Measurements from ENCODE around the gene ETV3L. TPM values are rescaled to one million over a fixed set of nuclear protein-coding genes. Genes with fewer than 3 reads are reported as not detected.

The ETV3L gene
- total RNA-seq, 1 experiment from 2014 or later: 0.13 TPM

GRCh38 chr1:157080714-157081113 lies 18.9 kb downstream of the ETV3L start:
- Mint-ChIP-seq H3K36me3 (no peaks in the 10 kb centered on the region), H3K9me3 (no peaks in the 10 kb centered on the region), H3K27ac (peak overlapping the region; percentile 54; the same call in 1 of the 2 replicates), H3K4me1 (peaks cover 9% of the 10 kb centered on the region), H3K27me3 (ENCODE audit: low read depth) (no peaks in the 10 kb centered on the region), H3K4me3 (no peak overlapping the region)
- CTCF ChIA-PET: interaction anchor here (0.5 to 3.6 kb wide), 4 partner anchors 9 to 132 kb away, joined by 3 to 25 read pairs (median 4); no protein-coding TSS in a partner anchor
- ATAC-seq (no peak), DNase-seq (ENCODE audit: low spot score) (no peak)
- TF ChIP-seq NFYB (CRISPR knock-in tag; conservative IDR thresholded peaks at IDR 0.05; ENCODE audit: low read depth) (no peak), ZNF396 (CRISPR knock-in tag; IDR thresholded peaks at IDR 0.05; ENCODE audit: borderline replicate concordance) (no peak), OVOL2 (CRISPR knock-in tag; IDR thresholded peaks at IDR 0.05; ENCODE audit: borderline replicate concordance) (no peak), MXD4 (CRISPR knock-in tag; IDR thresholded peaks at IDR 0.05; ENCODE audit: borderline replicate concordance) (no peak), JAZF1 (CRISPR knock-in tag; IDR thresholded peaks at IDR 0.05) (no peak), GABPB1 (CRISPR knock-in tag; IDR thresholded peaks at IDR 0.05) (no peak), RELA (CRISPR knock-in tag; IDR thresholded peaks at IDR 0.05; ENCODE audit: borderline replicate concordance) (no peak), RORB (CRISPR knock-in tag; IDR thresholded peaks at IDR 0.05) (no peak), TEAD1 (CRISPR knock-in tag; IDR thresholded peaks at IDR 0.05) (no peak)
- TF ChIP-seq, protein P1, sequence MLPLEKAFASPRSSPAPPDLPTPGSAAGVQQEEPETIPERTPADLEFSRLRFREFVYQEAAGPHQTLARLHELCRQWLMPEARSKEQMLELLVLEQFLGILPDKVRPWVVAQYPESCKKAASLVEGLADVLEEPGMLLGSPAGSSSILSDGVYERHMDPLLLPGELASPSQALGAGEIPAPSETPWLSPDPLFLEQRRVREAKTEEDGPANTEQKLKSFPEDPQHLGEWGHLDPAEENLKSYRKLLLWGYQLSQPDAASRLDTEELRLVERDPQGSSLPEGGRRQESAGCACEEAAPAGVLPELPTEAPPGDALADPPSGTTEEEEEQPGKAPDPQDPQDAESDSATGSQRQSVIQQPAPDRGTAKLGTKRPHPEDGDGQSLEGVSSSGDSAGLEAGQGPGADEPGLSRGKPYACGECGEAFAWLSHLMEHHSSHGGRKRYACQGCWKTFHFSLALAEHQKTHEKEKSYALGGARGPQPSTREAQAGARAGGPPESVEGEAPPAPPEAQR (CRISPR knock-in tag; IDR thresholded peaks at IDR 0.05): no peak
- TF ChIP-seq, protein P2, sequence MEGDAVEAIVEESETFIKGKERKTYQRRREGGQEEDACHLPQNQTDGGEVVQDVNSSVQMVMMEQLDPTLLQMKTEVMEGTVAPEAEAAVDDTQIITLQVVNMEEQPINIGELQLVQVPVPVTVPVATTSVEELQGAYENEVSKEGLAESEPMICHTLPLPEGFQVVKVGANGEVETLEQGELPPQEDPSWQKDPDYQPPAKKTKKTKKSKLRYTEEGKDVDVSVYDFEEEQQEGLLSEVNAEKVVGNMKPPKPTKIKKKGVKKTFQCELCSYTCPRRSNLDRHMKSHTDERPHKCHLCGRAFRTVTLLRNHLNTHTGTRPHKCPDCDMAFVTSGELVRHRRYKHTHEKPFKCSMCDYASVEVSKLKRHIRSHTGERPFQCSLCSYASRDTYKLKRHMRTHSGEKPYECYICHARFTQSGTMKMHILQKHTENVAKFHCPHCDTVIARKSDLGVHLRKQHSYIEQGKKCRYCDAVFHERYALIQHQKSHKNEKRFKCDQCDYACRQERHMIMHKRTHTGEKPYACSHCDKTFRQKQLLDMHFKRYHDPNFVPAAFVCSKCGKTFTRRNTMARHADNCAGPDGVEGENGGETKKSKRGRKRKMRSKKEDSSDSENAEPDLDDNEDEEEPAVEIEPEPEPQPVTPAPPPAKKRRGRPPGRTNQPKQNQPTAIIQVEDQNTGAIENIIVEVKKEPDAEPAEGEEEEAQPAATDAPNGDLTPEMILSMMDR (IDR thresholded peaks at IDR 0.05): no peak
- TF ChIP-seq, protein P3, sequence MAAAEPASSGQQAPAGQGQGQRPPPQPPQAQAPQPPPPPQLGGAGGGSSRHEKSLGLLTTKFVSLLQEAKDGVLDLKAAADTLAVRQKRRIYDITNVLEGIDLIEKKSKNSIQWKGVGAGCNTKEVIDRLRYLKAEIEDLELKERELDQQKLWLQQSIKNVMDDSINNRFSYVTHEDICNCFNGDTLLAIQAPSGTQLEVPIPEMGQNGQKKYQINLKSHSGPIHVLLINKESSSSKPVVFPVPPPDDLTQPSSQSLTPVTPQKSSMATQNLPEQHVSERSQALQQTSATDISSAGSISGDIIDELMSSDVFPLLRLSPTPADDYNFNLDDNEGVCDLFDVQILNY (CRISPR knock-in tag; IDR thresholded peaks at IDR 0.05): no peak
- TF ChIP-seq, protein P4, sequence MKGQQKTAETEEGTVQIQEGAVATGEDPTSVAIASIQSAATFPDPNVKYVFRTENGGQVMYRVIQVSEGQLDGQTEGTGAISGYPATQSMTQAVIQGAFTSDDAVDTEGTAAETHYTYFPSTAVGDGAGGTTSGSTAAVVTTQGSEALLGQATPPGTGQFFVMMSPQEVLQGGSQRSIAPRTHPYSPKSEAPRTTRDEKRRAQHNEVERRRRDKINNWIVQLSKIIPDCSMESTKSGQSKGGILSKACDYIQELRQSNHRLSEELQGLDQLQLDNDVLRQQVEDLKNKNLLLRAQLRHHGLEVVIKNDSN (CRISPR knock-in tag; IDR thresholded peaks at IDR 0.05): no peak
- TF ChIP-seq, protein P5, sequence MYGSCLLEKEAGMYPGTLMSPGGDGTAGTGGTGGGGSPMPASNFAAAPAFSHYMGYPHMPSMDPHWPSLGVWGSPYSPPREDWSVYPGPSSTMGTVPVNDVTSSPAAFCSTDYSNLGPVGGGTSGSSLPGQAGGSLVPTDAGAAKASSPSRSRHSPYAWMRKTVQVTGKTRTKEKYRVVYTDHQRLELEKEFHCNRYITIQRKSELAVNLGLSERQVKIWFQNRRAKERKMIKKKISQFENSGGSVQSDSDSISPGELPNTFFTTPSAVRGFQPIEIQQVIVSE (CRISPR knock-in tag; IDR thresholded peaks at IDR 0.05; ENCODE audit: borderline replicate concordance): no peak
- POLR2A ChIA-PET: no interaction called here

DNA sequence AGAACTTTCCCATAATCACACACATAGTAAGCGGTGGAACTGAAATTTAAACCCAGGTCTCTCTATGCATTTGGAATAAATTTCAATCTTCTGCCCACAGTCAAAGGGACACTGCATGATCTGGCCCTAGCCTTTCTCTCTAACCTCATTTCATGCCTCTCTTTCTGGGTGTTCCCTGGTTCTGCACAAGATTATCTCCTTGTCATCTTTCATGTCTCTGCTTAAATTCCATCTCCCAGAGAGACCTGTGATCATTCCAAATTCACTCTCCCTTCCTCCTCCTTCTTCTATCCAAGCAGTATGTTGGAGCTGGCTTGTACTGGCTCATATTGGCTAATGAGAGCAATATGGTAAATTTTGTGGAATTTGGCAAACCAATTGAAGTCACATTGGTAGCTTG lies 22.2 kb downstream of the ETV3L start:
- ChIA-PET CTCF (interaction anchor here (1.3 kb wide), 1 partner anchor 13 kb away, joined by 4 read pairs; no protein-coding TSS in a partner anchor), POLR2A (no interaction called here)

More for the DNA sequence above, 22.2 kb downstream of the ETV3L start:
- DNase-seq (ENCODE audit: low spot score) (no peak), ATAC-seq (no peak)
- peaks cover 11% of the 10 kb centered on the region for H3K27me3 Mint-ChIP-seq (ENCODE audit: low read depth)
- H3K27ac Mint-ChIP-seq: no peak overlapping the region
- TF ChIP-seq JUN (CRISPR knock-in tag; IDR thresholded peaks at IDR 0.05) (no peak), E2F4 (CRISPR knock-in tag; IDR thresholded peaks at IDR 0.05; ENCODE audit: borderline replicate concordance, low read depth) (no peak), HMGXB4 (CRISPR knock-in tag; IDR thresholded peaks at IDR 0.05) (no peak), RORB (CRISPR knock-in tag; IDR thresholded peaks at IDR 0.05) (no peak), EMX1 (CRISPR knock-in tag; IDR thresholded peaks at IDR 0.05) (no peak), MXD4 (CRISPR knock-in tag; IDR thresholded peaks at IDR 0.05; ENCODE audit: borderline replicate concordance) (no peak), ZNF671 (CRISPR knock-in tag; IDR thresholded peaks at IDR 0.05) (no peak), FOXK1 (CRISPR knock-in tag; IDR thresholded peaks at IDR 0.05) (no peak), MYBL2 (CRISPR knock-in tag; IDR thresholded peaks at IDR 0.05) (no peak)
- TF ChIP-seq, protein P6, sequence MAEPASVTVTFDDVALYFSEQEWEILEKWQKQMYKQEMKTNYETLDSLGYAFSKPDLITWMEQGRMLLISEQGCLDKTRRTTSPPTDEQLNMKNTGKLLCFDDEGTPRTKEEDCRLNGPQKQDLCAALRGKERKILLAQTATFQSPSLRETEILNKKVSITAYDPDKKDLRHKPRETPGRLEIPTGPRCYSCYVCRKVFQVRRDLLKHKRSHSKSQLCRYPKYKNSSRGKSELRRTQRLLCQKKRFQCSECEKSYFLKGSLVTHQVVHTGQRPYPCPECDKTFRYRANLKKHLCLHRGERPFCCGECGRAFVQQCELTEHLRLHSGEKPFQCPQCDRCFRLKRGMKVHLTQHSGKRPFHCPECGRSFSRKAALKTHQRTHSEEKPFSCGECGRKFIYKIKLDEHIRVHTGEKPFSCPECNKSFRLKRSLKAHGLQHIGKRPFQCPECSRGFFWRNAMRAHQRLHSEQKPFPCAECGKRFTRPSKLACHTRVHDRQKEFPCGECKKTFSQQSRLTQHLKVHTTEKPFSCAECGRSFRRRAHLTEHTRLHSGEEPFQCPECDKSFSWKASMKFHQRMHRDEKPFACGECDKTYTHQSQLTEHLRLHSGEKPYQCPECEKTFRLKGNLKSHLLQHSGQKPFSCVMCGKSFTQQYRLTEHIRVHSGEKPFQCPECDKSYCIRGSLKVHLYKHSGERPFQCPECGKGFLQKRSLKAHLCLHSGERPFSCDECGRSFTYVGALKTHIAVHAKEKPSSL (CRISPR knock-in tag; conservative IDR thresholded peaks at IDR 0.05): no peak
- peaks cover 3% of the 10 kb centered on the region; the same call in 1 of the 2 replicates for H3K9me3 Mint-ChIP-seq
- H3K36me3 Mint-ChIP-seq: no peaks in the 10 kb centered on the region
- H3K4me3 Mint-ChIP-seq: no peak overlapping the region
- H3K4me1 Mint-ChIP-seq: peaks cover 18% of the 10 kb centered on the region
